Liver (tissue), 9 donors: ENCODE results near the gene D2HGDH. TPM values are rescaled to one million over a fixed set of nuclear protein-coding genes. Genes with fewer than 3 reads are reported as not detected.

Experiments used
- DNase-seq: peaks from one replicate; pipeline ENCODE4 v3.0.0-alpha.2; 2017; ENCODE audit warnings: low spot score
- H3K27ac ChIP-seq, 2 donors: one replicate each; pipeline ENCODE4 v1.7.0; 2013; ENCODE audit warnings: inconsistent platforms in 2 of 2, low read length in 2 of 2, control low read depth in 1 of 2, low read depth in 1 of 2, mild to moderate bottlenecking in 1 of 2
- H3K27me3 ChIP-seq, 4 donors: one replicate each; pipeline versions ENCODE4 v1.6.1 to v1.7.0; 2013; ENCODE audit warnings: low read length in 3 of 4, inconsistent platforms in 1 of 4, mild to moderate bottlenecking in 1 of 4, moderate library complexity in 1 of 4; ENCODE audit not compliant: control insufficient read depth in 4 of 4, insufficient read depth in 4 of 4
- H3K36me3 ChIP-seq, 4 donors: one replicate each; pipeline versions ENCODE4 v1.6.1 to v1.7.0; 2013; ENCODE audit warnings: low read length in 3 of 4, mild to moderate bottlenecking in 3 of 4, low read depth in 1 of 4, moderate library complexity in 1 of 4; ENCODE audit not compliant: control insufficient read depth in 4 of 4, insufficient read depth in 3 of 4
- H3K4me1 ChIP-seq, 4 donors: one replicate each; pipeline versions ENCODE4 v1.6.1 to v1.7.0; 2013; ENCODE audit warnings: low read length in 3 of 4, mild to moderate bottlenecking in 3 of 4, moderate library complexity in 1 of 4; ENCODE audit not compliant: control insufficient read depth in 4 of 4, insufficient read depth in 4 of 4
- H3K4me3 ChIP-seq, 3 donors: one replicate each; pipeline versions ENCODE4 v1.6.1 to v1.7.0; 2013; ENCODE audit warnings: low read length in 3 of 3, control low read depth in 1 of 3, low read depth in 1 of 3, mild to moderate bottlenecking in 1 of 3
- H3K9ac ChIP-seq, 2 donors: one replicate each; pipeline ENCODE4 v1.7.0; 2013; ENCODE audit warnings: low read length in 2 of 2, mild to moderate bottlenecking in 2 of 2, moderate library complexity in 2 of 2, control low read depth in 1 of 2, low read depth in 1 of 2
- H3K9me3 ChIP-seq, 4 donors: one replicate each; pipeline versions ENCODE4 v1.6.1 to v1.7.0; 2013; ENCODE audit warnings: low read length in 3 of 4; ENCODE audit not compliant: control insufficient read depth in 4 of 4
- EGR1 ChIP-seq, 2 donors: IDR thresholded peaks; 2 replicates each; pipeline ENCODE4 v1.6.1; 2016 to 2018; ENCODE audit warnings: antibody characterized with exemption in 2 of 2, low read depth in 2 of 2
- FOXA1 ChIP-seq: IDR thresholded peaks from 2 replicates; pipeline ENCODE4 v1.6.1; 2016; ENCODE audit warnings: antibody characterized with exemption
- FOXA2 ChIP-seq: IDR thresholded peaks from 2 replicates; pipeline ENCODE4 v1.6.1; 2016; ENCODE audit warnings: antibody characterized with exemption
- GABPA ChIP-seq, 2 donors: IDR thresholded peaks in 1 of 2; conservative IDR thresholded peaks in 1 of 2; 2 replicates each; pipeline ENCODE4 v1.6.1; 2016; ENCODE audit warnings: antibody characterized with exemption in 2 of 2, mild to moderate bottlenecking in 1 of 2, moderate library complexity in 1 of 2
- HNF4A ChIP-seq, 2 donors: conservative IDR thresholded peaks; 2 replicates each; pipeline ENCODE4 v1.6.1; 2016; ENCODE audit warnings: antibody characterized with exemption in 2 of 2, mild to moderate bottlenecking in 2 of 2
- HNF4G ChIP-seq: IDR thresholded peaks from 2 replicates; pipeline ENCODE4 v1.6.1; 2016; ENCODE audit warnings: antibody characterized with exemption
- JUND ChIP-seq, 2 donors: IDR thresholded peaks; 2 replicates each; pipeline ENCODE4 v1.6.1; 2016; ENCODE audit warnings: antibody characterized with exemption in 2 of 2
- NR2F2 ChIP-seq: IDR thresholded peaks from 2 replicates; pipeline ENCODE4 v1.6.1; 2016; ENCODE audit warnings: antibody characterized with exemption
- RAD21 ChIP-seq, 2 donors: IDR thresholded peaks; 2 replicates each; pipeline ENCODE4 v1.6.1; 2016; ENCODE audit warnings: antibody characterized with exemption in 2 of 2, mild to moderate bottlenecking in 2 of 2
- REST ChIP-seq: IDR thresholded peaks from 2 replicates; pipeline ENCODE4 v1.6.1; 2016; ENCODE audit warnings: antibody characterized with exemption, mild to moderate bottlenecking
- RXRA ChIP-seq, 2 donors: IDR thresholded peaks; 2 replicates each; pipeline ENCODE4 v1.6.1; 2017 to 2018; ENCODE audit warnings: antibody characterized with exemption in 2 of 2, mild to moderate bottlenecking in 1 of 2
- SP1 ChIP-seq: IDR thresholded peaks from 2 replicates; pipeline ENCODE4 v1.6.1; 2018; ENCODE audit warnings: antibody characterized with exemption, mild to moderate bottlenecking
- TAF1 ChIP-seq: conservative IDR thresholded peaks from 2 replicates; pipeline ENCODE4 v1.6.1; 2016; ENCODE audit warnings: antibody characterized with exemption, mild to moderate bottlenecking
- YY1 ChIP-seq: IDR thresholded peaks from 2 replicates; pipeline ENCODE4 v1.6.1; 2016; ENCODE audit warnings: antibody characterized with exemption, mild to moderate bottlenecking
- WGBS: extraction: QIAGEN DNeasy Blood & Tissue Kit; methylation state at CpG from one replicate; pipeline ENCODE4 v1.1.7; 2013; 5-methylcytosine and 5-hydroxymethylcytosine counted together
- polyA plus RNA-seq, 2 donors: library from polyadenylated mRNA; stranded (reverse) in 1 of 2; unstranded in 1 of 2; fragments of 200-250 nt in 1 of 2; fragments of >200 nt in 1 of 2; fragmentation: Nextera tagmentation in 1 of 2; extraction: Ambion mirVana in 1 of 2; gene quantifications; one replicate each; pipeline versions ENCODE4 v1.2.1 to v1.2.3, GENCODE V29; 2013 to 2015
- total RNA-seq, 2 donors: library from RNA; depleted of rRNA; stranded (reverse); fragments of >200 nt; gene quantifications; one replicate each; pipeline ENCODE4 v1.2.3, GENCODE V29; 2014
- TF ChIP-seq, protein P1 (sequence below): IDR thresholded peaks from 2 replicates; pipeline ENCODE4 v1.6.1; 2016; ENCODE audit warnings: antibody characterized with exemption
- TF ChIP-seq, protein P2 (sequence below): IDR thresholded peaks from 2 replicates; pipeline ENCODE4 v1.6.1; 2016; ENCODE audit warnings: antibody characterized with exemption
- TF ChIP-seq, protein P3 (sequence below): fragments of 150-350 bp; IDR thresholded peaks from 2 replicates; pipeline ENCODE4 v1.5.1; 2017; ENCODE audit warnings: improper control_type of control experiment, low read depth, low read length; ENCODE audit not compliant: missing input control
- TF ChIP-seq, protein P4 (sequence below): IDR thresholded peaks from 2 replicates; pipeline ENCODE4 v1.6.1; 2016; ENCODE audit warnings: antibody characterized with exemption
- donor health status: healthy.
- donor health status: healthy.
- donor health status: healthy.
- donor health status: healthy.
- donor health status: healthy.

The D2HGDH gene
- total and polyA plus RNA-seq, 4 donors = 6.4 to 25.0 (median 13.5) TPM

DNA sequence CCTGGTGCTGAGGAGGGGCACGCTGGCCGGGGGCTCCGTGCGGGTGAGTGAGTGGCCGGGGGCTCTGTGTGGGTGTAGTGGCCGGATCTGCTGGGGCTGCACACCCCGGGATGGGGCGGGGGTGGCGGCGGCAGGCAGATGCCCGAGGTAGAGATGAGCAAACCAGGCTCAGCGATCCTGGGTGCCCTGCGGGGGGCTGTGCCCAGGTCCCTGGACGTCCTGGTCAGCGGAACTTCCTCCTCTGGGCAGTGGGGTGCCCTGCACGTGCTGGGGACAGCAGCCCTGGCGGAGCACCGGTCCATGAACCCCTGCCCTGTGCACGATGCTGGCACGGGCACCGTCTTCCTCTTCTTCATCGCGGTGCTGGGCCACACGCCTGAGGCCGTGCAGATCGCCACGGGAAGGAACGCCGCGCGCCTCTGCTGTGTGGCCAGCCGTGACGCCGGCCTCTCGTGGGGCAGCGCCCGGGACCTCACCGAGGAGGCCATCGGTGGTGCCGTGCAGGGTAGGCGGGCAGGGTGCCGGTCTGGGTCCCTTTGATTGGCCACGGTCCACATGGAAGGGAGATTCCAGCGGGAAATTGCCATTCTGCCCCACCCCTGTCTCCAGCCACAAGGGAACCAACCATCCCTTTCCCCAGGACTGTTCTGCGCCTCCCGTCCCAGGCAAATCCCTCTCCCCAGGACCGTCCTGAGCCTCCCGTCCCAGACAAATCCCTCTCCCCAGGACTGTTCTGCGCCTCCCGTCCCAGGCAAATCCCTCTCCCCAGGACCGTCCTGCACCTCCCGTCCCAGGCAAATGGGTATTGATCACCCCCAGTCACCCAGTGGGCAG is 80.4 kb downstream of the D2HGDH start:
- H3K27ac ChIP-seq = no peak overlapping the region
- DNase-seq = no peak
- no peak overlapping the region for H3K9ac ChIP-seq
- WGBS = 93% methylated on average over 52 of the region's 52 CpGs
- no peaks in the 10 kb centered on the region for H3K9me3 ChIP-seq
- peaks cover 13 to 41% (median 28%) of the 10 kb centered on the region in 4 donors for H3K4me1 ChIP-seq
- H3K27me3 ChIP-seq = no peaks in the 10 kb centered on the region
- H3K4me3 ChIP-seq = no peak overlapping the region
- H3K36me3 ChIP-seq = peaks cover 0 to 2% (median 0%) of the 10 kb centered on the region in 4 donors
- TF ChIP-seq FOXA1 = no peak
- TF ChIP-seq, protein P1, sequence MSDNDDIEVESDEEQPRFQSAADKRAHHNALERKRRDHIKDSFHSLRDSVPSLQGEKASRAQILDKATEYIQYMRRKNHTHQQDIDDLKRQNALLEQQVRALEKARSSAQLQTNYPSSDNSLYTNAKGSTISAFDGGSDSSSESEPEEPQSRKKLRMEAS = no peak
- TF ChIP-seq NR2F2 = no peak
- no peak for TF ChIP-seq JUND (IDR thresholded peaks at IDR 0.05)
- no peak for TF ChIP-seq RAD21 (IDR thresholded peaks at IDR 0.05)
- no peak for TF ChIP-seq YY1
- no peak for TF ChIP-seq TAF1
- TF ChIP-seq EGR1 (IDR thresholded peaks at IDR 0.05; ENCODE audit: low read depth in 2 of 2) = no peak
- TF ChIP-seq SP1 = no peak
- TF ChIP-seq GABPA (IDR thresholded peaks at IDR 0.05 in 1 of 2, conservative IDR thresholded peaks at IDR 0.05 in 1 of 2) = no peak
- TF ChIP-seq, protein P2, sequence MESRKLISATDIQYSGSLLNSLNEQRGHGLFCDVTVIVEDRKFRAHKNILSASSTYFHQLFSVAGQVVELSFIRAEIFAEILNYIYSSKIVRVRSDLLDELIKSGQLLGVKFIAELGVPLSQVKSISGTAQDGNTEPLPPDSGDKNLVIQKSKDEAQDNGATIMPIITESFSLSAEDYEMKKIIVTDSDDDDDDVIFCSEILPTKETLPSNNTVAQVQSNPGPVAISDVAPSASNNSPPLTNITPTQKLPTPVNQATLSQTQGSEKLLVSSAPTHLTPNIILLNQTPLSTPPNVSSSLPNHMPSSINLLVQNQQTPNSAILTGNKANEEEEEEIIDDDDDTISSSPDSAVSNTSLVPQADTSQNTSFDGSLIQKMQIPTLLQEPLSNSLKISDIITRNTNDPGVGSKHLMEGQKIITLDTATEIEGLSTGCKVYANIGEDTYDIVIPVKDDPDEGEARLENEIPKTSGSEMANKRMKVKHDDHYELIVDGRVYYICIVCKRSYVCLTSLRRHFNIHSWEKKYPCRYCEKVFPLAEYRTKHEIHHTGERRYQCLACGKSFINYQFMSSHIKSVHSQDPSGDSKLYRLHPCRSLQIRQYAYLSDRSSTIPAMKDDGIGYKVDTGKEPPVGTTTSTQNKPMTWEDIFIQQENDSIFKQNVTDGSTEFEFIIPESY = no peak
- TF ChIP-seq, protein P3, sequence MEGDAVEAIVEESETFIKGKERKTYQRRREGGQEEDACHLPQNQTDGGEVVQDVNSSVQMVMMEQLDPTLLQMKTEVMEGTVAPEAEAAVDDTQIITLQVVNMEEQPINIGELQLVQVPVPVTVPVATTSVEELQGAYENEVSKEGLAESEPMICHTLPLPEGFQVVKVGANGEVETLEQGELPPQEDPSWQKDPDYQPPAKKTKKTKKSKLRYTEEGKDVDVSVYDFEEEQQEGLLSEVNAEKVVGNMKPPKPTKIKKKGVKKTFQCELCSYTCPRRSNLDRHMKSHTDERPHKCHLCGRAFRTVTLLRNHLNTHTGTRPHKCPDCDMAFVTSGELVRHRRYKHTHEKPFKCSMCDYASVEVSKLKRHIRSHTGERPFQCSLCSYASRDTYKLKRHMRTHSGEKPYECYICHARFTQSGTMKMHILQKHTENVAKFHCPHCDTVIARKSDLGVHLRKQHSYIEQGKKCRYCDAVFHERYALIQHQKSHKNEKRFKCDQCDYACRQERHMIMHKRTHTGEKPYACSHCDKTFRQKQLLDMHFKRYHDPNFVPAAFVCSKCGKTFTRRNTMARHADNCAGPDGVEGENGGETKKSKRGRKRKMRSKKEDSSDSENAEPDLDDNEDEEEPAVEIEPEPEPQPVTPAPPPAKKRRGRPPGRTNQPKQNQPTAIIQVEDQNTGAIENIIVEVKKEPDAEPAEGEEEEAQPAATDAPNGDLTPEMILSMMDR = no peak
- no peak for TF ChIP-seq HNF4G
- no peak for TF ChIP-seq RXRA (IDR thresholded peaks at IDR 0.05)
- TF ChIP-seq FOXA2 = no peak
- TF ChIP-seq, protein P4, sequence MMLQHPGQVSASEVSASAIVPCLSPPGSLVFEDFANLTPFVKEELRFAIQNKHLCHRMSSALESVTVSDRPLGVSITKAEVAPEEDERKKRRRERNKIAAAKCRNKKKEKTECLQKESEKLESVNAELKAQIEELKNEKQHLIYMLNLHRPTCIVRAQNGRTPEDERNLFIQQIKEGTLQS = no peak
- no peak for TF ChIP-seq REST
- TF ChIP-seq HNF4A (conservative IDR thresholded peaks at IDR 0.05) = no peak
